ENCODE data around the gene IRF9. TPM values are rescaled to one million over a fixed set of nuclear protein-coding genes. Genes with fewer than 3 reads are reported as not detected.
A peak's percentile ranks its signal among the peaks of the same experiment; 100 is the strongest.

IRF9 gene
- total and polyA plus RNA-seq, 2 of the 13 experiments (the other 11 are each of a cell fraction or from before 2014, with no cell fraction given): 14.9 to 49.7 TPM

- TF ChIP-seq ZNF350 (CRISPR knock-in tag; IDR thresholded peaks at IDR 0.05; ENCODE audit: borderline replicate concordance, low read depth): peak; percentile 100
- TF ChIP-seq, protein P1, sequence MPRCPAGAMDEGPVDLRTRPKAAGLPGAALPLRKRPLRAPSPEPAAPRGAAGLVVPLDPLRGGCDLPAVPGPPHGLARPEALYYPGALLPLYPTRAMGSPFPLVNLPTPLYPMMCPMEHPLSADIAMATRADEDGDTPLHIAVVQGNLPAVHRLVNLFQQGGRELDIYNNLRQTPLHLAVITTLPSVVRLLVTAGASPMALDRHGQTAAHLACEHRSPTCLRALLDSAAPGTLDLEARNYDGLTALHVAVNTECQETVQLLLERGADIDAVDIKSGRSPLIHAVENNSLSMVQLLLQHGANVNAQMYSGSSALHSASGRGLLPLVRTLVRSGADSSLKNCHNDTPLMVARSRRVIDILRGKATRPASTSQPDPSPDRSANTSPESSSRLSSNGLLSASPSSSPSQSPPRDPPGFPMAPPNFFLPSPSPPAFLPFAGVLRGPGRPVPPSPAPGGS (CRISPR knock-in tag; IDR thresholded peaks at IDR 0.05): peak; percentile 98
- TF ChIP-seq U2AF2 (IDR thresholded peaks at IDR 0.05; ENCODE audit: low read depth, low read length): peak; percentile 81; the same call in 1 of the 2 replicates
- peak; percentile 99; the same call in 1 of the 2 replicates for TF ChIP-seq ZNF567 (CRISPR knock-in tag; IDR thresholded peaks at IDR 0.05; ENCODE audit: borderline replicate concordance)
- no peak for TF ChIP-seq FOXK2 (IDR thresholded peaks at IDR 0.05)
- 0 out of 2 replicates have a peak, but pooled peaks have one; percentile 54 for TF ChIP-seq ZSCAN12 (CRISPR knock-in tag; IDR thresholded peaks at IDR 0.05)
- peak; percentile 94 for TF ChIP-seq HIC2 (CRISPR knock-in tag; IDR thresholded peaks at IDR 0.05; ENCODE audit: low read depth)
- peak; percentile 62; the same call in 1 of the 2 replicates for TF ChIP-seq NR1H2 (CRISPR knock-in tag; IDR thresholded peaks at IDR 0.05; ENCODE audit: borderline replicate concordance, low read depth)
- TF ChIP-seq ZNF788 (CRISPR knock-in tag; IDR thresholded peaks at IDR 0.05; ENCODE audit: borderline replicate concordance): peak; percentile 100; the same call in 1 of the 2 replicates
- peak; percentile 61; the same call in 1 of the 2 replicates for TF ChIP-seq ZNF17 (CRISPR knock-in tag; IDR thresholded peaks at IDR 0.05)
- peak; percentile 21; the same call in 1 of the 2 replicates for TF ChIP-seq ZNF768 (CRISPR knock-in tag; IDR thresholded peaks at IDR 0.05)
- no peak for TF ChIP-seq ZMAT5 (CRISPR knock-in tag; IDR thresholded peaks at IDR 0.05; ENCODE audit: borderline replicate concordance, low read depth)
- peak; percentile 100 for TF ChIP-seq XRCC5 (optimal IDR thresholded peaks at IDR 0.05; ENCODE audit: low read length)
- peak; percentile 56; the same call in 1 of the 2 replicates for TF ChIP-seq BRF2 (CRISPR knock-in tag; IDR thresholded peaks at IDR 0.05)
- 0 out of 2 replicates have a peak, but pooled peaks have one; percentile 65 for TF ChIP-seq CHCHD3 (CRISPR knock-in tag; IDR thresholded peaks at IDR 0.05)
- TF ChIP-seq ZNF713 (CRISPR knock-in tag; IDR thresholded peaks at IDR 0.05): peak; percentile 88; the same call in 1 of the 2 replicates
- peak; percentile 38; the same call in 1 of the 2 replicates for TF ChIP-seq ELF4 (CRISPR knock-in tag; IDR thresholded peaks at IDR 0.05; ENCODE audit: borderline replicate concordance)
- peak; percentile 88 for TF ChIP-seq GATA4 (IDR thresholded peaks at IDR 0.05; ENCODE audit: borderline replicate concordance, low read depth)
- peak; percentile 68 for TF ChIP-seq TBL1XR1 (IDR thresholded peaks at IDR 0.05; ENCODE audit: borderline replicate concordance, low read length, partially characterized antibody)
- peak; percentile 99; the same call in 1 of the 2 replicates for TF ChIP-seq ZNF451 (CRISPR knock-in tag; IDR thresholded peaks at IDR 0.05)
- TF ChIP-seq, protein P2, sequence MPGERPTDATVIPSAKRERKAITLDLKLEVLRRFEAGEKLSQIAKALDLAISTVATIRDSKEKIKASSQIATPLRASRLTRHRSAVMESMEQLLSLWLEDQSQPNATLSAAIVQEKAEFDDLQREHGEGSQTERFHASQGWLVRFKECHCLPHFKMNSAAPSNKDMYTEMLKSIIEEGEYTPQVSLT (CRISPR knock-in tag; IDR thresholded peaks at IDR 0.05; ENCODE audit: borderline replicate concordance, low read depth): no peak; the same call in 1 of the 2 replicates
- peak; percentile 95 for TF ChIP-seq ZNF547 (CRISPR knock-in tag; IDR thresholded peaks at IDR 0.05)
- TF ChIP-seq TGIF2 (CRISPR knock-in tag; IDR thresholded peaks at IDR 0.05): peak; percentile 99
- TF ChIP-seq HMGA1 (CRISPR knock-in tag; conservative IDR thresholded peaks at IDR 0.05): no peak
Measured at GRCh38 chr14:24160850-24161804, at the start of gene IRF9 (continued).

All from HepG2 (cell line).